GM12878 (cell line): ENCODE results near the gene ZNF710. TPM values are rescaled to one million over a fixed set of nuclear protein-coding genes. Genes with fewer than 3 reads are reported as not detected.

Experiments used
- ATAC-seq: fragments of 200-7000 bp; cut with Tn5 transposase; 3 replicates; pipeline ENCODE4 v1.9.1; 2020; ENCODE audit warnings: mild to moderate bottlenecking, moderate library complexity
- BruUV-seq: library from RNA; stranded (reverse); fragments of 400-500 nt; replicated peaks from 2 replicates; lab custom pipeline; 2021; lab: Mats Ljungman, UMichigan
- CTCF ChIA-PET: fragments of 300-600 bp; sonication (Branson Sonifier 250); formaldehyde crosslinking; extraction: SDS; loops from one replicate; lab custom pipeline; 2021; ENCODE audit warnings: inconsistent platforms; lab: Yijun Ruan, JAX
- POLR2A ChIA-PET: fragments of 350-600 bp; formaldehyde crosslinking; extraction: SDS; loops from one replicate; lab custom pipeline; 2021; ENCODE audit warnings: inconsistent platforms; lab: Charles Lee
- RAD21 ChIA-PET: fragments of 300-600 bp; sonication (Branson Sonifier 250); formaldehyde crosslinking; loops from one replicate; lab custom pipeline; 2023; ENCODE audit warnings: antibody characterized with exemption; ENCODE audit not compliant: unreplicated experiment; lab: Charles Lee
- SMC1A ChIA-PET: fragments of 300-600 bp; sonication (Branson Sonifier 250); formaldehyde crosslinking; loops from one replicate; lab custom pipeline; 2023; ENCODE audit not compliant: unreplicated experiment, uncharacterized antibody; lab: Charles Lee
- DNase-seq: peaks from one replicate; pipeline ENCODE4 v3.0.0-alpha.2; 2011; ENCODE audit warnings: low read depth, low spot score
- FAIRE-seq: peaks from 3 replicates; lab custom pipeline; 2011; peaks lifted over from hg19 to GRCh38; lab: Jason Lieb, UNC
- H2AFZ ChIP-seq: 2 replicates; pipeline ENCODE4 v1.6.0; 2011; ENCODE audit warnings: low read depth, low read length, control low read depth; ENCODE audit not compliant: control insufficient read depth
- H3K27ac ChIP-seq: 2 replicates; pipeline ENCODE4 v1.5.1; 2011; ENCODE audit warnings: control low read depth; ENCODE audit not compliant: control insufficient read depth, insufficient read depth
- H3K27me3 ChIP-seq, 2 experiments: replicated peaks in 1 of 2; 2 replicates each; pipeline versions ENCODE4 v1.6.0 to v1.6.1; 2011; ENCODE audit warnings: low read length in 1 of 2; ENCODE audit not compliant: control insufficient read depth in 2 of 2, insufficient read depth in 2 of 2
- H3K36me3 ChIP-seq, 2 experiments: 2 replicates each; pipeline ENCODE4 v1.5.1; 2011; ENCODE audit warnings: low read length in 1 of 2; ENCODE audit not compliant: control insufficient read depth in 2 of 2, insufficient read depth in 2 of 2
- H3K4me1 ChIP-seq: 2 replicates; pipeline ENCODE4 v1.6.1; 2011; ENCODE audit warnings: mild to moderate bottlenecking, low read length, moderate library complexity, mixed read lengths; ENCODE audit not compliant: control insufficient read depth, insufficient read depth
- H3K4me2 ChIP-seq: 2 replicates; pipeline ENCODE4 v1.6.0; 2011; ENCODE audit warnings: control low read depth; ENCODE audit not compliant: control insufficient read depth, insufficient read depth
- H3K4me3 ChIP-seq: fragments of 200-600 bp; sonication (generic); 2 replicates; pipeline ENCODE4 v1.5.1; 2016
- H3K79me2 ChIP-seq: 2 replicates; pipeline ENCODE4 v1.6.0; 2011; ENCODE audit warnings: low read length; ENCODE audit not compliant: control insufficient read depth, insufficient read depth
- H3K9ac ChIP-seq: 2 replicates; pipeline ENCODE4 v1.8.0; 2011; ENCODE audit warnings: low read length, control low read depth, mixed read lengths; ENCODE audit not compliant: control insufficient read depth, insufficient read depth
- H3K9me3 ChIP-seq: replicated peaks from 3 replicates; pipeline ENCODE4 v1.5.1; 2011; ENCODE audit warnings: mild to moderate bottlenecking, low read length; ENCODE audit not compliant: control insufficient read depth, insufficient read depth
- H4K20me1 ChIP-seq: 2 replicates; pipeline ENCODE4 v1.6.0; 2011; ENCODE audit not compliant: control insufficient read depth, insufficient read depth
- IKZF2 ChIP-seq, 2 experiments: fragments of 450-650 bp; IDR thresholded peaks; 2 replicates each; pipeline ENCODE4 v1.6.1; 2017; ENCODE audit warnings: mild to moderate bottlenecking in 2 of 2, moderate library complexity in 2 of 2
- KDM1A ChIP-seq: fragments of 200-600 bp; sonication (generic); IDR thresholded peaks from 2 replicates; pipeline ENCODE4 v1.6.1; 2016; ENCODE audit warnings: borderline replicate concordance
- POLR2A ChIP-seq: IDR thresholded peaks from 2 replicates; pipeline ENCODE4 v1.6.1; 2011; ENCODE audit warnings: low read depth, mild to moderate bottlenecking, low read length
- RBBP5 ChIP-seq: fragments of 200-600 bp; sonication (generic); conservative IDR thresholded peaks from 2 replicates; pipeline ENCODE4 v1.6.1; 2016
- SIX5 ChIP-seq: IDR thresholded peaks from 2 replicates; pipeline ENCODE4 v1.6.1; 2011; ENCODE audit warnings: mild to moderate bottlenecking, low read depth, low read length, moderate library complexity; ENCODE audit not compliant: severe bottlenecking
- SMAD5 ChIP-seq: IDR thresholded peaks from 2 replicates; pipeline ENCODE4 v1.6.1; 2016; ENCODE audit warnings: antibody characterized with exemption, low read depth
- ZNF274 ChIP-seq: IDR thresholded peaks from one replicate; pipeline ENCODE4 v1.8.0; 2011; ENCODE audit not compliant: insufficient read length, insufficient read depth
- whole genome bisulfite sequencing: methylation state at CpG from one replicate; pipeline ENCODE4 v1.1.6; 2016; ENCODE audit warnings: low lambda C conversion rate; ENCODE audit not compliant: insufficient replicate concordance, insufficient coverage; ENCODE audit errors: missing lambda C conversion rate; 5-methylcytosine and 5-hydroxymethylcytosine counted together
- in situ Hi-C: fragments of 300-500 bp; cut with MboI; formaldehyde crosslinking; loops from 9 replicates; pipeline ENCODE4 v1.14.3; 2018; ENCODE audit warnings: mixed read lengths
- intact Hi-C: fragments of 100-400 bp; cut with micrococcal nuclease; formaldehyde crosslinking; loops from one replicate; pipeline ENCODE4 v1.14.2; 2022; ENCODE audit not compliant: unreplicated experiment
- polyA plus RNA-seq, 11 experiments: library from polyadenylated mRNA; depleted of rRNA in 4 of 11; unstranded in 6 of 11; stranded (reverse) in 5 of 11; fragments of >200 nt; fragmentation: Nextera tagmentation in 4 of 11; fragmentation: Illumina TruSeq in 1 of 11; extraction: Ambion mirVana in 4 of 11; extraction: Trizol in 1 of 11; gene quantifications; 1 replicate in 1 of 11; 2 replicates in 10 of 11; pipeline versions ENCODE4 v1.2.1 to v1.2.3, GENCODE V29; 2011 to 2016; ENCODE audit warnings: inconsistent platforms in 2 of 11, missing spikeins in 2 of 11, low read depth in 1 of 11
- total RNA-seq, 4 experiments: library from RNA; depleted of rRNA in 3 of 4; stranded (reverse); fragments of >200 nt in 3 of 4; fragmentation: Illumina TruSeq in 1 of 4; extraction: Trizol in 1 of 4; gene quantifications; 2 replicates each; pipeline versions ENCODE4 v1.2.1 to v1.2.3, GENCODE V29; 2013 to 2021
- TF ChIP-seq, protein P1 (sequence below): IDR thresholded peaks from 2 replicates; pipeline ENCODE4 v1.6.1; 2012; ENCODE audit warnings: low read depth, low read length, improper control_type of control experiment
- TF ChIP-seq, protein P2 (sequence below): IDR thresholded peaks from 2 replicates; pipeline ENCODE4 v1.6.1; 2012; ENCODE audit warnings: low read depth, low read length, improper control_type of control experiment
- TF ChIP-seq, protein P3 (sequence below): fragments of 450-650 bp; formaldehyde crosslinking; IDR thresholded peaks from 2 replicates; pipeline ENCODE4 v1.4.0; 2020; ENCODE audit warnings: mild to moderate bottlenecking, moderate library complexity
- TF ChIP-seq, protein P4 (sequence below): fragments of 450-650 bp; IDR thresholded peaks from 2 replicates; pipeline ENCODE4 v1.6.1; 2017; ENCODE audit warnings: antibody characterized with exemption, mild to moderate bottlenecking, moderate library complexity
- TF ChIP-seq, protein P5 (sequence below): fragments of 150-350 bp; IDR thresholded peaks from 2 replicates; pipeline ENCODE4 v1.6.1; 2016; ENCODE audit warnings: low read depth, low read length

The ZNF710 gene
- total and polyA plus RNA-seq, 10 of the 15 experiments (the other 5 are each of a cell fraction or from before 2014, with no cell fraction given): 1.4 to 43.5 (median 9.8) TPM

- Histone ChIP-seq H3K79me2 (peaks cover 7% of the 10 kb centered on the region), H3K9me3 (no peaks in the 10 kb centered on the region), H3K27ac (no peak overlapping the region), H3K27me3 (no peaks in the 10 kb centered on the region), H3K9ac (no peak overlapping the region), H2AFZ (no peak overlapping the region), H3K4me2 (no peak overlapping the region), H3K36me3 (no peaks in the 10 kb centered on the region), H4K20me1 (no peaks in the 10 kb centered on the region), H3K4me1 (no peaks in the 10 kb centered on the region), H3K4me3 (no peak overlapping the region)
- ChIA-PET RAD21 (interaction anchor here (0.6 to 0.8 kb wide), 2 partner anchors 127 to 367 kb away, joined by 3 read pairs; partner anchors contain the start of genes CIB1 and GDPGP1), CTCF (interaction anchor here (1.3 kb wide), 1 partner anchor 59 kb away, joined by 3 read pairs; no protein-coding TSS in a partner anchor), SMC1A (interaction anchor here (0.8 to 1.2 kb wide), 2 partner anchors 15 to 36 kb away, joined by 3 to 4 read pairs; no protein-coding TSS in a partner anchor), POLR2A (interaction anchor here (0.5 to 0.8 kb wide), 5 partner anchors 23 to 658 kb away, joined by 3 to 4 read pairs (median 4); no protein-coding TSS in a partner anchor)
- no peak for FAIRE-seq
- no TSS peak for BruUV-seq
- no peak for DNase-seq
- 57% methylated on average over 7 of the region's 7 CpGs for WGBS
- in situ Hi-C loops (no loop called here), intact Hi-C loops (no loop called here)
- no peak for ATAC-seq
- TF ChIP-seq, protein P1, sequence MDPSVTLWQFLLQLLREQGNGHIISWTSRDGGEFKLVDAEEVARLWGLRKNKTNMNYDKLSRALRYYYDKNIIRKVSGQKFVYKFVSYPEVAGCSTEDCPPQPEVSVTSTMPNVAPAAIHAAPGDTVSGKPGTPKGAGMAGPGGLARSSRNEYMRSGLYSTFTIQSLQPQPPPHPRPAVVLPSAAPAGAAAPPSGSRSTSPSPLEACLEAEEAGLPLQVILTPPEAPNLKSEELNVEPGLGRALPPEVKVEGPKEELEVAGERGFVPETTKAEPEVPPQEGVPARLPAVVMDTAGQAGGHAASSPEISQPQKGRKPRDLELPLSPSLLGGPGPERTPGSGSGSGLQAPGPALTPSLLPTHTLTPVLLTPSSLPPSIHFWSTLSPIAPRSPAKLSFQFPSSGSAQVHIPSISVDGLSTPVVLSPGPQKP: no peak
- TF ChIP-seq, protein P2, sequence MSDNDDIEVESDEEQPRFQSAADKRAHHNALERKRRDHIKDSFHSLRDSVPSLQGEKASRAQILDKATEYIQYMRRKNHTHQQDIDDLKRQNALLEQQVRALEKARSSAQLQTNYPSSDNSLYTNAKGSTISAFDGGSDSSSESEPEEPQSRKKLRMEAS: no peak
- TF ChIP-seq ZNF274 (no peak), RBBP5 (no peak), KDM1A (no peak), IKZF2 (IDR thresholded peaks at IDR 0.05) (no peak), SIX5 (no peak), POLR2A (no peak), SMAD5 (no peak)
- TF ChIP-seq, protein P3, sequence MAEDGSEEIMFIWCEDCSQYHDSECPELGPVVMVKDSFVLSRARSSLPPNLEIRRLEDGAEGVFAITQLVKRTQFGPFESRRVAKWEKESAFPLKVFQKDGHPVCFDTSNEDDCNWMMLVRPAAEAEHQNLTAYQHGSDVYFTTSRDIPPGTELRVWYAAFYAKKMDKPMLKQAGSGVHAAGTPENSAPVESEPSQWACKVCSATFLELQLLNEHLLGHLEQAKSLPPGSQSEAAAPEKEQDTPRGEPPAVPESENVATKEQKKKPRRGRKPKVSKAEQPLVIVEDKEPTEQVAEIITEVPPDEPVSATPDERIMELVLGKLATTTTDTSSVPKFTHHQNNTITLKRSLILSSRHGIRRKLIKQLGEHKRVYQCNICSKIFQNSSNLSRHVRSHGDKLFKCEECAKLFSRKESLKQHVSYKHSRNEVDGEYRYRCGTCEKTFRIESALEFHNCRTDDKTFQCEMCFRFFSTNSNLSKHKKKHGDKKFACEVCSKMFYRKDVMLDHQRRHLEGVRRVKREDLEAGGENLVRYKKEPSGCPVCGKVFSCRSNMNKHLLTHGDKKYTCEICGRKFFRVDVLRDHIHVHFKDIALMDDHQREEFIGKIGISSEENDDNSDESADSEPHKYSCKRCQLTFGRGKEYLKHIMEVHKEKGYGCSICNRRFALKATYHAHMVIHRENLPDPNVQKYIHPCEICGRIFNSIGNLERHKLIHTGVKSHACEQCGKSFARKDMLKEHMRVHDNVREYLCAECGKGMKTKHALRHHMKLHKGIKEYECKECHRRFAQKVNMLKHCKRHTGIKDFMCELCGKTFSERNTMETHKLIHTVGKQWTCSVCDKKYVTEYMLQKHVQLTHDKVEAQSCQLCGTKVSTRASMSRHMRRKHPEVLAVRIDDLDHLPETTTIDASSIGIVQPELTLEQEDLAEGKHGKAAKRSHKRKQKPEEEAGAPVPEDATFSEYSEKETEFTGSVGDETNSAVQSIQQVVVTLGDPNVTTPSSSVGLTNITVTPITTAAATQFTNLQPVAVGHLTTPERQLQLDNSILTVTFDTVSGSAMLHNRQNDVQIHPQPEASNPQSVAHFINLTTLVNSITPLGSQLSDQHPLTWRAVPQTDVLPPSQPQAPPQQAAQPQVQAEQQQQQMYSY (CRISPR knock-in tag): no peak
- TF ChIP-seq, protein P4, sequence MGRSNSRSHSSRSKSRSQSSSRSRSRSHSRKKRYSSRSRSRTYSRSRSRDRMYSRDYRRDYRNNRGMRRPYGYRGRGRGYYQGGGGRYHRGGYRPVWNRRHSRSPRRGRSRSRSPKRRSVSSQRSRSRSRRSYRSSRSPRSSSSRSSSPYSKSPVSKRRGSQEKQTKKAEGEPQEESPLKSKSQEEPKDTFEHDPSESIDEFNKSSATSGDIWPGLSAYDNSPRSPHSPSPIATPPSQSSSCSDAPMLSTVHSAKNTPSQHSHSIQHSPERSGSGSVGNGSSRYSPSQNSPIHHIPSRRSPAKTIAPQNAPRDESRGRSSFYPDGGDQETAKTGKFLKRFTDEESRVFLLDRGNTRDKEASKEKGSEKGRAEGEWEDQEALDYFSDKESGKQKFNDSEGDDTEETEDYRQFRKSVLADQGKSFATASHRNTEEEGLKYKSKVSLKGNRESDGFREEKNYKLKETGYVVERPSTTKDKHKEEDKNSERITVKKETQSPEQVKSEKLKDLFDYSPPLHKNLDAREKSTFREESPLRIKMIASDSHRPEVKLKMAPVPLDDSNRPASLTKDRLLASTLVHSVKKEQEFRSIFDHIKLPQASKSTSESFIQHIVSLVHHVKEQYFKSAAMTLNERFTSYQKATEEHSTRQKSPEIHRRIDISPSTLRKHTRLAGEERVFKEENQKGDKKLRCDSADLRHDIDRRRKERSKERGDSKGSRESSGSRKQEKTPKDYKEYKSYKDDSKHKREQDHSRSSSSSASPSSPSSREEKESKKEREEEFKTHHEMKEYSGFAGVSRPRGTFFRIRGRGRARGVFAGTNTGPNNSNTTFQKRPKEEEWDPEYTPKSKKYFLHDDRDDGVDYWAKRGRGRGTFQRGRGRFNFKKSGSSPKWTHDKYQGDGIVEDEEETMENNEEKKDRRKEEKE: no peak
- TF ChIP-seq, protein P5, sequence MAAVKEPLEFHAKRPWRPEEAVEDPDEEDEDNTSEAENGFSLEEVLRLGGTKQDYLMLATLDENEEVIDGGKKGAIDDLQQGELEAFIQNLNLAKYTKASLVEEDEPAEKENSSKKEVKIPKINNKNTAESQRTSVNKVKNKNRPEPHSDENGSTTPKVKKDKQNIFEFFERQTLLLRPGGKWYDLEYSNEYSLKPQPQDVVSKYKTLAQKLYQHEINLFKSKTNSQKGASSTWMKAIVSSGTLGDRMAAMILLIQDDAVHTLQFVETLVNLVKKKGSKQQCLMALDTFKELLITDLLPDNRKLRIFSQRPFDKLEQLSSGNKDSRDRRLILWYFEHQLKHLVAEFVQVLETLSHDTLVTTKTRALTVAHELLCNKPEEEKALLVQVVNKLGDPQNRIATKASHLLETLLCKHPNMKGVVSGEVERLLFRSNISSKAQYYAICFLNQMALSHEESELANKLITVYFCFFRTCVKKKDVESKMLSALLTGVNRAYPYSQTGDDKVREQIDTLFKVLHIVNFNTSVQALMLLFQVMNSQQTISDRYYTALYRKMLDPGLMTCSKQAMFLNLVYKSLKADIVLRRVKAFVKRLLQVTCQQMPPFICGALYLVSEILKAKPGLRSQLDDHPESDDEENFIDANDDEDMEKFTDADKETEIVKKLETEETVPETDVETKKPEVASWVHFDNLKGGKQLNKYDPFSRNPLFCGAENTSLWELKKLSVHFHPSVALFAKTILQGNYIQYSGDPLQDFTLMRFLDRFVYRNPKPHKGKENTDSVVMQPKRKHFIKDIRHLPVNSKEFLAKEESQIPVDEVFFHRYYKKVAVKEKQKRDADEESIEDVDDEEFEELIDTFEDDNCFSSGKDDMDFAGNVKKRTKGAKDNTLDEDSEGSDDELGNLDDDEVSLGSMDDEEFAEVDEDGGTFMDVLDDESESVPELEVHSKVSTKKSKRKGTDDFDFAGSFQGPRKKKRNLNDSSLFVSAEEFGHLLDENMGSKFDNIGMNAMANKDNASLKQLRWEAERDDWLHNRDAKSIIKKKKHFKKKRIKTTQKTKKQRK: no peak
These were observed 105.5 kb downstream of the ZNF710 start for GRCh38 chr15:90106522-90107117.
